DND-41 (cell line): ENCODE results near the gene OR9G1.
A peak's percentile ranks its signal among the peaks of the same experiment; 100 is the strongest.

ENCODE experiments used
- ATAC-seq: fragments of 200-7000 bp; cut with Tn5 transposase; 3 replicates; pipeline ENCODE4 v1.9.1; 2021; ENCODE audit warnings: low read depth; ENCODE audit not compliant: insufficient read depth
- DNase-seq: peaks from one replicate; pipeline ENCODE4 v3.0.0-alpha.2; 2020
- H2AFZ ChIP-seq: 2 replicates; pipeline ENCODE4 v1.6.0; 2012; ENCODE audit warnings: low read depth, low read length
- H3K27ac ChIP-seq: 2 replicates; pipeline ENCODE4 v1.5.1; 2012; ENCODE audit warnings: low read length, inconsistent platforms
- H3K27me3 ChIP-seq: fragments of 200-600 bp; sonication (generic); 2 replicates; pipeline ENCODE4 v1.6.0; 2012; ENCODE audit warnings: low read length, mild to moderate bottlenecking, inconsistent platforms; ENCODE audit not compliant: insufficient read depth, poor library complexity
- H3K36me3 ChIP-seq: 2 replicates; pipeline ENCODE4 v1.5.1; 2012; ENCODE audit warnings: low read length, inconsistent platforms; ENCODE audit not compliant: insufficient read depth
- H3K4me1 ChIP-seq: 2 replicates; pipeline ENCODE4 v1.5.1; 2012; ENCODE audit warnings: mild to moderate bottlenecking, low read length; ENCODE audit not compliant: insufficient read depth
- H3K4me2 ChIP-seq: 2 replicates; pipeline ENCODE4 v1.6.0; 2012; ENCODE audit warnings: mild to moderate bottlenecking, moderate library complexity, low read length, inconsistent platforms; ENCODE audit not compliant: insufficient read depth
- H3K4me3 ChIP-seq, 2 experiments: fragments of 200-600 bp in 1 of 2; shearing (Covaris generic) in 1 of 2; 2 replicates each; pipeline ENCODE4 v1.5.1; 2012 to 2016; ENCODE audit warnings: inconsistent platforms in 2 of 2, low read length in 2 of 2, mild to moderate bottlenecking in 2 of 2, low read depth in 1 of 2, moderate library complexity in 1 of 2
- H3K79me2 ChIP-seq: 2 replicates; pipeline ENCODE4 v1.6.0; 2012; ENCODE audit warnings: low read length, inconsistent platforms; ENCODE audit not compliant: insufficient read depth
- H3K9ac ChIP-seq: 2 replicates; pipeline ENCODE4 v1.6.0; 2012; ENCODE audit warnings: low read depth, mild to moderate bottlenecking, inconsistent platforms, low read length, moderate library complexity
- H3K9me3 ChIP-seq: 2 replicates; pipeline ENCODE4 v1.5.1; 2012; ENCODE audit warnings: low read length, moderate library complexity, mild to moderate bottlenecking, inconsistent platforms; ENCODE audit not compliant: insufficient read depth, severe bottlenecking
- H4K20me1 ChIP-seq: 2 replicates; pipeline ENCODE4 v1.6.0; 2012; ENCODE audit warnings: low read length; ENCODE audit not compliant: insufficient read depth
- EZH2 ChIP-seq: IDR thresholded peaks from 3 replicates; pipeline ENCODE4 v1.6.1; 2012; ENCODE audit warnings: borderline replicate concordance, low read depth, mild to moderate bottlenecking, moderate library complexity, low read length, inconsistent platforms; ENCODE audit not compliant: severe bottlenecking
- TF ChIP-seq, protein P1 (sequence below): IDR thresholded peaks from 2 replicates; pipeline ENCODE4 v1.5.1; 2012; ENCODE audit warnings: borderline replicate concordance, low read length, moderate library complexity, mild to moderate bottlenecking; ENCODE audit not compliant: poor library complexity, severe bottlenecking; ENCODE audit errors: extremely low read depth

The OR9G1 gene

DNA sequence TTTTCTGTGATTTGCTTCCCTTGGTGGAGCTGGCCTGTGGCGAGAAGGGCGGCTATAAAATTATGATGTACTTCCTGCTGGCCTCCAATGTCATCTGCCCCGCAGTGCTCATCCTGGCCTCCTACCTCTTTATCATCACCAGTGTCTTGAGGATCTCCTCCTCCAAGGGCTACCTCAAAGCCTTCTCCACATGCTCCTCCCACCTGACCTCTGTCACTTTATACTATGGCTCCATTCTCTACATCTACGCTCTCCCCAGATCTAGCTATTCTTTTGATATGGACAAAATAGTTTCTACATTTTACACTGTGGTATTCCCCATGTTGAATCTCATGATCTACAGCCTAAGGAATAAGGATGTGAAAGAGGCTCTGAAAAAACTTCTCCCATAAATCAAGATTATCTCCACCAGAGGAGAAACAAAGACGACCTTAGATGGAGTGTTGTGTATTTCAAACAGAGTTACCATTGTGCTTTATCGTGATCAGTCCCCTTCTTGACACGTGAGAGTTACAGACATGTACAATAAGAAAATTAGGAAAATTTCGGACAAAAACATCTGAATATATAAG is 2.1 kb downstream of the OR9G1 start:
- H3K9ac ChIP-seq: no peak overlapping the region
- no peaks in the 10 kb centered on the region for H3K9me3 ChIP-seq
- H3K36me3 ChIP-seq: no peaks in the 10 kb centered on the region
- no peak for DNase-seq
- peak overlapping the region; percentile 68 for H3K27ac ChIP-seq
- no peaks in the 10 kb centered on the region for H3K79me2 ChIP-seq
- H3K4me1 ChIP-seq: peaks cover 50% of the 10 kb centered on the region
- H3K27me3 ChIP-seq: no peaks in the 10 kb centered on the region
- no peaks in the 10 kb centered on the region for H4K20me1 ChIP-seq
- ATAC-seq: no peak
- H3K4me3 ChIP-seq: peak overlapping the region in 1 of 2 experiments; percentile 10; a peak in 1 of 4 replicates
- TF ChIP-seq EZH2: no peak
- TF ChIP-seq, protein P1, sequence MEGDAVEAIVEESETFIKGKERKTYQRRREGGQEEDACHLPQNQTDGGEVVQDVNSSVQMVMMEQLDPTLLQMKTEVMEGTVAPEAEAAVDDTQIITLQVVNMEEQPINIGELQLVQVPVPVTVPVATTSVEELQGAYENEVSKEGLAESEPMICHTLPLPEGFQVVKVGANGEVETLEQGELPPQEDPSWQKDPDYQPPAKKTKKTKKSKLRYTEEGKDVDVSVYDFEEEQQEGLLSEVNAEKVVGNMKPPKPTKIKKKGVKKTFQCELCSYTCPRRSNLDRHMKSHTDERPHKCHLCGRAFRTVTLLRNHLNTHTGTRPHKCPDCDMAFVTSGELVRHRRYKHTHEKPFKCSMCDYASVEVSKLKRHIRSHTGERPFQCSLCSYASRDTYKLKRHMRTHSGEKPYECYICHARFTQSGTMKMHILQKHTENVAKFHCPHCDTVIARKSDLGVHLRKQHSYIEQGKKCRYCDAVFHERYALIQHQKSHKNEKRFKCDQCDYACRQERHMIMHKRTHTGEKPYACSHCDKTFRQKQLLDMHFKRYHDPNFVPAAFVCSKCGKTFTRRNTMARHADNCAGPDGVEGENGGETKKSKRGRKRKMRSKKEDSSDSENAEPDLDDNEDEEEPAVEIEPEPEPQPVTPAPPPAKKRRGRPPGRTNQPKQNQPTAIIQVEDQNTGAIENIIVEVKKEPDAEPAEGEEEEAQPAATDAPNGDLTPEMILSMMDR: no peak
- H3K4me2 ChIP-seq: peak overlapping the region; percentile 39
- H2AFZ ChIP-seq: peak overlapping the region; percentile 37; the same call in 1 of the 2 replicates

DNA sequence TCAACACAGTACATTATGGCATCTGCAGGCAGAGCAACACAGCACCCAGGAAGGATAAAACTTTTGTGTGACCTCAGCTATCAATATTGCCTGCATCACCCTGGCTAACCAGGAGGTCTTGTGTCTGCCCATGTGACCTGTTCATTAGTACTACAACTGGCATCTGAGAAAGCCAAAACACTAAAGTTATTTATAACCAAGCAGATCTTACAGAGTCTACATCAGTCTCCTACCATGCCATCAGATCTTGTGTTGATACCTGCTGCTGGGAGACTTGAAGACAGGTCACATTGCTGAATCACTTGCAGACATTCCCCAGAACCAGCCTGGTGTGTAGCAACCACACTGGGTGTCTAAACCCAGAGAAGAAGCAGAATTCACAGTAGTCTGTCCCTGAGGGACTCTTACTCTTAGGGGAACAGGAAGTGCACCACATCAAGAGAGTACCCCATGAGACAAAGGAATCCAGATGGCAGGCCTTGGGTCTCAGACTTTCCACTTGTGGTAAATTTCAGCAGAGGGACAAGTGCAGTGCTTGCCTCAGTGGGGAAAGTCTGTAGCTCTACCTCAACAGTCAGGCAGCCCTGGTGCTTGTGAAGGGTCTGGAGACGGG is 7.0 kb downstream of the OR9G1 start:
- no peaks in the 10 kb centered on the region for H4K20me1 ChIP-seq
- peak overlapping the region; percentile 41 for H3K9ac ChIP-seq
- DNase-seq (peak; percentile 76), ATAC-seq (peak; percentile 79)
- no peaks in the 10 kb centered on the region for H3K9me3 ChIP-seq
- H3K4me1 ChIP-seq: peaks cover 52% of the 10 kb centered on the region
- H3K4me3 ChIP-seq: peak overlapping the region in 1 of 2 experiments; percentile 24; a peak in 1 of 4 replicates
- no peaks in the 10 kb centered on the region for H3K36me3 ChIP-seq
- TF ChIP-seq EZH2: no peak
- TF ChIP-seq, protein P1: no peak
- H2AFZ ChIP-seq: peak overlapping the region; percentile 38; the same call in 1 of the 2 replicates
- H3K4me2 ChIP-seq: peak overlapping the region; percentile 49
- no peaks in the 10 kb centered on the region for H3K79me2 ChIP-seq
- peak overlapping the region; percentile 85 for H3K27ac ChIP-seq
- no peaks in the 10 kb centered on the region for H3K27me3 ChIP-seq

DNA sequence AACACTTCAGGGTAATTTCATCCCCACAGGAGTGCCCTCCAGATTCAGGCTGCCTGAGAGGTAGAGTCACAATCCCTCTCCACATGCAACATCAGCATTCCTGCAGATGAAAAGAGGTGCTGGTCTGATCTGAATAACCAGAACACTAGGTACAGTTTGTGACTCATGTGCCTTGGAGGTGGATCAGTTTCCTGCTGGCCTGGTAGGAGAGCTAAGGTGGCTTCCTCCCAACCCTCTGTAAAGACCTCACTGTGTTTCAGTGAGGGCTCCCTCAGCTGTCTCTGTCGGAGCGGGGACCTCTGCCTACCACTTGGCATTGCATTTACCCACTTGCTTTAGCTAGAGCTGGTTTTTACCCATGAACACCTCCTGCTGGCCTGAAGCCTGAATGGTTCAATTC is 7.6 kb downstream of the OR9G1 start:
- Histone ChIP-seq H3K27me3 (no peaks in the 10 kb centered on the region), H3K9ac (peak overlapping the region; percentile 41), H3K4me3 (peak overlapping the region in 1 of 2 experiments; percentile 5; a peak in 1 of 4 replicates), H3K9me3 (no peaks in the 10 kb centered on the region), H3K79me2 (no peaks in the 10 kb centered on the region), H3K4me2 (peak overlapping the region; percentile 49), H4K20me1 (no peaks in the 10 kb centered on the region), H3K27ac (peak overlapping the region; percentile 85), H3K36me3 (no peaks in the 10 kb centered on the region), H3K4me1 (peaks cover 49% of the 10 kb centered on the region), H2AFZ (peak overlapping the region; percentile 38; the same call in 1 of the 2 replicates)
- DNase-seq (peak; percentile 68), ATAC-seq (peak; percentile 69)
- TF ChIP-seq, protein P1: peak; percentile 46
- no peak for TF ChIP-seq EZH2
